Measurements from ENCODE around the gene LGR6. TPM values are rescaled to one million over a fixed set of nuclear protein-coding genes. Genes with fewer than 3 reads are reported as not detected.

The LGR6 gene
- total RNA-seq, 1 experiment from 2014 or later = 1.0 TPM

DNA sequence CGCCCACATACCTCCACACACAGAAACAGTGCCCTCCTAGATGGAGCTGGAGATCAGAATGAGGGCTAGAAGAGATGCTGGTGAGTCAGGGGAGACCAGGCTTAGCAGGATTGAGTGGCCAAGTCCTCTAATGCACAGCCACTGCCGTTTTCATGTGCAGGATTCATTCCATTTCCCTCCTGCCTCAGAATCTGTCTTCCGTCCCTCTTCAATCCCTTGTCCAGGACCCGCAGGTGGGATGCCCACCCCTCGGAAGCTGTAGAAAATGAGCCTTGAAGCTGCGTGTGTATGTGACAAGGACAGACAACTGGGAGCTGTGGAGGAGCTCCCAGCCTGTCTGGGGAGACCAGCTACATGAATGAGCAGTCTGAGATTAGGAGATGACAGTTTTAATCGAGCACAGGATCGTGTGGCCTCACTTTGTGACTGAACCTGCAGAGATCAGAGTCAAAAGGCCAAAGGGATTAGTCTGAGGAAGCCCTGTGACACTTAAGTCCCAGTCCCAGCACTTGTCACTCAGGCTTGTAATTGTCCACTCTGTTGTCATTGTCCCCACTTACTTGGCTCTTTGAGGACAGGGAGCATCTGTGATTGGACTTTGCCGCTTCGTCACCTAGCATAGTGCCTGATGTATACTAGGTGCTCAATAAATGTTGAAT lies 22.0 kb downstream of the LGR6 start:
- H2AFZ ChIP-seq (ENCODE audit: low read length) = no peak overlapping the region
- H2BK12ac ChIP-seq (ENCODE audit: insufficient read length, low read depth, low read length) = no peak overlapping the region
- H2BK120ac ChIP-seq (ENCODE audit: low read depth, low read length, poor library complexity, severe bottlenecking) = no peak overlapping the region
- peaks cover 5% of the 10 kb centered on the region for H3K23me2 ChIP-seq (ENCODE audit: insufficient read length, low read depth, low read length, poor library complexity, severe bottlenecking)
- TF ChIP-seq, protein P1, sequence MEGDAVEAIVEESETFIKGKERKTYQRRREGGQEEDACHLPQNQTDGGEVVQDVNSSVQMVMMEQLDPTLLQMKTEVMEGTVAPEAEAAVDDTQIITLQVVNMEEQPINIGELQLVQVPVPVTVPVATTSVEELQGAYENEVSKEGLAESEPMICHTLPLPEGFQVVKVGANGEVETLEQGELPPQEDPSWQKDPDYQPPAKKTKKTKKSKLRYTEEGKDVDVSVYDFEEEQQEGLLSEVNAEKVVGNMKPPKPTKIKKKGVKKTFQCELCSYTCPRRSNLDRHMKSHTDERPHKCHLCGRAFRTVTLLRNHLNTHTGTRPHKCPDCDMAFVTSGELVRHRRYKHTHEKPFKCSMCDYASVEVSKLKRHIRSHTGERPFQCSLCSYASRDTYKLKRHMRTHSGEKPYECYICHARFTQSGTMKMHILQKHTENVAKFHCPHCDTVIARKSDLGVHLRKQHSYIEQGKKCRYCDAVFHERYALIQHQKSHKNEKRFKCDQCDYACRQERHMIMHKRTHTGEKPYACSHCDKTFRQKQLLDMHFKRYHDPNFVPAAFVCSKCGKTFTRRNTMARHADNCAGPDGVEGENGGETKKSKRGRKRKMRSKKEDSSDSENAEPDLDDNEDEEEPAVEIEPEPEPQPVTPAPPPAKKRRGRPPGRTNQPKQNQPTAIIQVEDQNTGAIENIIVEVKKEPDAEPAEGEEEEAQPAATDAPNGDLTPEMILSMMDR (conservative IDR thresholded peaks at IDR 0.05) = no peak
- no peak overlapping the region for H3K4ac ChIP-seq (ENCODE audit: low read depth, low read length)
- H3K79me2 ChIP-seq (ENCODE audit: insufficient read depth, low read length) = no peaks in the 10 kb centered on the region
- H3K56ac ChIP-seq (ENCODE audit: insufficient read length, low read depth, low read length) = no peak overlapping the region
- Mint-ChIP-seq H3K4me1 (peaks cover 22 to 32% of the 10 kb centered on the region in 2 experiments), H3K9me3 (no peaks in the 10 kb centered on the region), H3K4me3 (no peak overlapping the region; a peak in 1 of 5 replicates), H3K27ac (no peak overlapping the region), H3K27me3 (ENCODE audit: low read depth) (peaks cover 46% of the 10 kb centered on the region), H3K36me3 (ENCODE audit: insufficient read depth in 1 of 3, low read depth in 3 of 3) (no peaks in the 10 kb centered on the region)
- H2AK5ac ChIP-seq (ENCODE audit: insufficient read length, low read length) = no peak overlapping the region
- no CpG with 5 or more reads among the region's 10 CpGs for WGBS (ENCODE audit: extremely low coverage, insufficient read length, low lambda C conversion rate)
- no peak overlapping the region for H3K4me2 ChIP-seq (ENCODE audit: insufficient read depth, insufficient read length, low read length)
- no peak overlapping the region for H3K23ac ChIP-seq (ENCODE audit: insufficient read length, low read depth, low read length)
- H3K14ac ChIP-seq (ENCODE audit: insufficient read depth, low read length) = no peak overlapping the region
- H4K5ac ChIP-seq (ENCODE audit: insufficient read length, low read depth, low read length) = no peak overlapping the region
- H3T11ph ChIP-seq (ENCODE audit: low read length) = no peak overlapping the region
- no peak overlapping the region for H2BK15ac ChIP-seq (ENCODE audit: low read depth, low read length)
- H3K18ac ChIP-seq (ENCODE audit: insufficient read length, low read depth, low read length) = no peak overlapping the region
- H2BK20ac ChIP-seq (ENCODE audit: low read depth, low read length, poor library complexity, severe bottlenecking) = no peak overlapping the region
- no peak overlapping the region for H3K27ac ChIP-seq (ENCODE audit: insufficient read length, low read depth, low read length)
- no peak overlapping the region for H2BK5ac ChIP-seq (ENCODE audit: insufficient read length, low read length)
- no peaks in the 10 kb centered on the region; the same call in 1 of the 2 replicates for H3K4me1 ChIP-seq (ENCODE audit: insufficient read depth, low read length)
- no peaks in the 10 kb centered on the region for H3K9me3 ChIP-seq (ENCODE audit: control insufficient read depth, low read depth, low read length)
- no peak overlapping the region for H4K8ac ChIP-seq (replicated peaks; ENCODE audit: insufficient read length, low read depth, low read length)
- H3K27me3 ChIP-seq (ENCODE audit: insufficient read depth, low read length) = no peaks in the 10 kb centered on the region; the same call in 1 of the 2 replicates
- no peak overlapping the region for H3K9ac ChIP-seq (ENCODE audit: extremely low read depth, insufficient read length, low read length)
- no peaks in the 10 kb centered on the region for H3K79me1 ChIP-seq (ENCODE audit: insufficient read depth, low read depth, low read length, poor library complexity, severe bottlenecking)
- no peaks in the 10 kb centered on the region for H4K20me1 ChIP-seq (ENCODE audit: control insufficient read depth, insufficient read depth, insufficient read length)
- no peak overlapping the region for H4K91ac ChIP-seq (ENCODE audit: insufficient read length, low read depth, low read length)
- no peak for DNase-seq

All from H9 (cell line).